ENCODE measurements around the gene POLR2E.

The POLR2E gene

GRCh38 chr19:1103132-1103707 lies 8.0 kb upstream of the POLR2E start:
- Histone ChIP-seq H3K4me3 (ENCODE audit: control insufficient read depth in 1 of 7, extremely low read depth in 1 of 7, insufficient read depth in 4 of 7, low read depth in 2 of 7, low read length in 6 of 7) (peak overlapping the region in 3 of 7 experiments; percentile 19 to 77 (median 28)), H3K27ac (ENCODE audit: insufficient read depth in 1 of 2, low read depth in 1 of 2, low read length in 2 of 2, poor library complexity in 1 of 2, severe bottlenecking in 2 of 2) (peak overlapping the region in 1 of 2 experiments; percentile 68), H3K27me3 (replicated peaks in 2 of 5; ENCODE audit: control insufficient read depth in 4 of 5, insufficient read depth in 5 of 5, low read length in 4 of 5) (no peaks in the 10 kb centered on the region), H3K4me1 (ENCODE audit: control extremely low read depth in 1 of 4, control insufficient read depth in 4 of 4, insufficient read depth in 4 of 4, low read length in 3 of 4) (peaks cover 4 to 56% (median 51%) of the 10 kb centered on the region in 4 experiments), H3K36me3 (ENCODE audit: control insufficient read depth in 4 of 4, insufficient read depth in 4 of 4, low read length in 3 of 4) (peaks cover 0 to 27% (median 14%) of the 10 kb centered on the region in 4 experiments), H3K9me3 (ENCODE audit: control extremely low read depth in 1 of 5, control insufficient read depth in 4 of 5, insufficient read depth in 2 of 5, low read depth in 1 of 5, low read length in 4 of 5) (no peaks in the 10 kb centered on the region)
- DNase-seq = no peak
- 63% methylated on average over 18 of the region's 20 CpGs for WGBS (ENCODE audit: insufficient coverage)
- CTCF ChIA-PET = interaction anchor here (0.8 to 1.4 kb wide), 3 partner anchors 17 to 40 kb away, joined by 3 to 4 read pairs (median 3); no protein-coding TSS in a partner anchor
- POLR2A ChIA-PET = interaction anchor here (0.6 kb wide), 1 partner anchor 22 kb away, joined by 3 read pairs; no protein-coding TSS in a partner anchor

GRCh38 chr19:1102407-1103131 lies 7.4 kb upstream of the POLR2E start:
- H3K27ac ChIP-seq (ENCODE audit: insufficient read depth in 1 of 2, low read depth in 1 of 2, low read length in 2 of 2, poor library complexity in 1 of 2, severe bottlenecking in 2 of 2) = no peak overlapping the region

DNA sequence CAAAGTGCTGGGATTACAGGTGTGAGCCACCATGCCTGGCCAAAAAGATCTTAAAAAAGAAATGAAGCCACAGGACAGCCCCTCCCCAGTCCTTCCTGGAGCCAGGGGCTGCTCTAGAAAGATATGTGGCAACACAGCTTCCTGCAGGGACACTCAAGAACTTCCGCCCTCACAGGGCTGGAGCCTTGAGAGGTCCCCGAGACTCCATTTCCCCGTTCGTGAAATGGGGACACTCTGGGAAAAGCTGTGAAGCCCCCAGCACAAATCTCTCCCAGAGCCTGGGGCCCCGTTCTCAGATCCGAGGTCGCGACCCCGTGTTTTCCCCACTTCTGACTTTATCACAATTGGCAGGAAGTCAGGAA lies 6.1 kb upstream of the POLR2E start:
- peak overlapping the region in 4 of 7 experiments; percentile 39 to 62 (median 50) for H3K4me3 ChIP-seq (ENCODE audit: control insufficient read depth in 1 of 7, extremely low read depth in 1 of 7, insufficient read depth in 4 of 7, low read depth in 2 of 7, low read length in 6 of 7)
- H3K4me1 ChIP-seq (ENCODE audit: control extremely low read depth in 1 of 4, control insufficient read depth in 4 of 4, insufficient read depth in 4 of 4, low read length in 3 of 4) = peaks cover 4 to 53% (median 50%) of the 10 kb centered on the region in 4 experiments
- 0% methylated on average over 9 of the region's 9 CpGs for WGBS (ENCODE audit: insufficient coverage)
- CTCF ChIA-PET = interaction anchor here (0.9 to 1.6 kb wide), 6 partner anchors 10 to 100 kb away, joined by 3 to 5 read pairs (median 3); no protein-coding TSS in a partner anchor
- peak overlapping the region; percentile 33 to 59 for H3K27ac ChIP-seq (ENCODE audit: insufficient read depth in 1 of 2, low read depth in 1 of 2, low read length in 2 of 2, poor library complexity in 1 of 2, severe bottlenecking in 2 of 2)
- DNase-seq = peak; percentile 70 to 88 (median 81)
- H3K36me3 ChIP-seq (ENCODE audit: control insufficient read depth in 4 of 4, insufficient read depth in 4 of 4, low read length in 3 of 4) = peaks cover 0 to 9% (median 3%) of the 10 kb centered on the region in 4 experiments
- POLR2A ChIA-PET = interaction anchor here (1.2 to 1.8 kb wide), 2 partner anchors 13 to 75 kb away, joined by 4 to 5 read pairs; partner anchors contain the start of gene CNN2
- no peaks in the 10 kb centered on the region for H3K27me3 ChIP-seq (replicated peaks in 2 of 5; ENCODE audit: control insufficient read depth in 4 of 5, insufficient read depth in 5 of 5, low read length in 4 of 5)
- H3K9me3 ChIP-seq (ENCODE audit: control extremely low read depth in 1 of 5, control insufficient read depth in 4 of 5, insufficient read depth in 2 of 5, low read depth in 1 of 5, low read length in 4 of 5) = no peaks in the 10 kb centered on the region

More at GRCh38 chr19:1102407-1103131, 7.4 kb upstream of the POLR2E start:
- Histone ChIP-seq H3K4me1 (ENCODE audit: control extremely low read depth in 1 of 4, control insufficient read depth in 4 of 4, insufficient read depth in 4 of 4, low read length in 3 of 4) (peaks cover 4 to 60% (median 51%) of the 10 kb centered on the region in 4 experiments), H3K4me3 (ENCODE audit: control insufficient read depth in 1 of 7, extremely low read depth in 1 of 7, insufficient read depth in 4 of 7, low read depth in 2 of 7, low read length in 6 of 7) (no peak overlapping the region), H3K36me3 (ENCODE audit: control insufficient read depth in 4 of 4, insufficient read depth in 4 of 4, low read length in 3 of 4) (peaks cover 0 to 22% (median 11%) of the 10 kb centered on the region in 4 experiments), H3K9me3 (ENCODE audit: control extremely low read depth in 1 of 5, control insufficient read depth in 4 of 5, insufficient read depth in 2 of 5, low read depth in 1 of 5, low read length in 4 of 5) (no peaks in the 10 kb centered on the region), H3K27me3 (replicated peaks in 2 of 5; ENCODE audit: control insufficient read depth in 4 of 5, insufficient read depth in 5 of 5, low read length in 4 of 5) (no peaks in the 10 kb centered on the region)
- peak in 2 of 3 donors; percentile 40 to 42 for DNase-seq
- POLR2A ChIA-PET = interaction anchor here (0.5 to 1.8 kb wide), 2 partner anchors 15 to 1317 kb away, joined by 3 to 4 read pairs; no protein-coding TSS in a partner anchor
- CTCF ChIA-PET = interaction anchor here (0.8 to 1.4 kb wide), 3 partner anchors 16 to 39 kb away, joined by 3 to 4 read pairs (median 3); no protein-coding TSS in a partner anchor
- 82% methylated on average over 9 of the region's 17 CpGs for WGBS (ENCODE audit: insufficient coverage)

GRCh38 chr19:1098177-1099051 lies 3.2 kb upstream of the POLR2E start:
- whole genome bisulfite sequencing (ENCODE audit: insufficient coverage) = 93% methylated on average over 10 of the region's 15 CpGs
- no peak overlapping the region for H3K4me3 ChIP-seq (ENCODE audit: control insufficient read depth in 1 of 7, extremely low read depth in 1 of 7, insufficient read depth in 4 of 7, low read depth in 2 of 7, low read length in 6 of 7)
- H3K27me3 ChIP-seq (replicated peaks in 2 of 5; ENCODE audit: control insufficient read depth in 4 of 5, insufficient read depth in 5 of 5, low read length in 4 of 5) = no peaks in the 10 kb centered on the region
- POLR2A ChIA-PET = no interaction called here
- no peak for DNase-seq
- H3K9me3 ChIP-seq (ENCODE audit: control extremely low read depth in 1 of 5, control insufficient read depth in 4 of 5, insufficient read depth in 2 of 5, low read depth in 1 of 5, low read length in 4 of 5) = no peaks in the 10 kb centered on the region
- H3K27ac ChIP-seq (ENCODE audit: insufficient read depth in 1 of 2, low read depth in 1 of 2, low read length in 2 of 2, poor library complexity in 1 of 2, severe bottlenecking in 2 of 2) = no peak overlapping the region
- H3K4me1 ChIP-seq (ENCODE audit: control extremely low read depth in 1 of 4, control insufficient read depth in 4 of 4, insufficient read depth in 4 of 4, low read length in 3 of 4) = peaks cover 4 to 58% (median 55%) of the 10 kb centered on the region in 4 experiments
- CTCF ChIA-PET = interaction anchor here (0.8 kb wide), 1 partner anchor 14 kb away, joined by 3 read pairs; no protein-coding TSS in a partner anchor
- peaks cover 0 to 7% (median 4%) of the 10 kb centered on the region in 4 experiments for H3K36me3 ChIP-seq (ENCODE audit: control insufficient read depth in 4 of 4, insufficient read depth in 4 of 4, low read length in 3 of 4)

DNA sequence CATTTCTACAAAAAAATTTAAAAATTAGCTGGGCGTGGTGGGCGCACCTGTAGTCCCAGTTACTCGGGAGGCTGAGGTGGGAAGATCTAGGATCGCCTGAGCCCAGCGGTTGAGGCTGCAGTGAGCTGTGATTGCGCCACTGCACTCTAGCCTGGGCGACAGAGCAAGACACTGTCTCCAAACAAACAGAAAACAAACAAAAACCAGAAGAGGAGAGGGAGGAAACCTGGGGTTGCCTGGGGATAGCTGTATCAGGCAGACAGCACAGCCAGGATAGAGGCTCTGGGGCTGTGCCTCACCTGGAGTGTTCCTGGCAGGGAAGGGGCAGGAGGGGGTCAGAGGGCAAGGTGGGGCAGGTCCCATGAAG lies 2.6 kb upstream of the POLR2E start:
- Histone ChIP-seq H3K9me3 (ENCODE audit: control extremely low read depth in 1 of 5, control insufficient read depth in 4 of 5, insufficient read depth in 2 of 5, low read depth in 1 of 5, low read length in 4 of 5) (no peaks in the 10 kb centered on the region), H3K27me3 (replicated peaks in 2 of 5; ENCODE audit: control insufficient read depth in 4 of 5, insufficient read depth in 5 of 5, low read length in 4 of 5) (no peaks in the 10 kb centered on the region), H3K4me1 (ENCODE audit: control extremely low read depth in 1 of 4, control insufficient read depth in 4 of 4, insufficient read depth in 4 of 4, low read length in 3 of 4) (peaks cover 4 to 53% (median 50%) of the 10 kb centered on the region in 4 experiments), H3K36me3 (ENCODE audit: control insufficient read depth in 4 of 4, insufficient read depth in 4 of 4, low read length in 3 of 4) (peaks cover 0 to 11% (median 6%) of the 10 kb centered on the region in 4 experiments), H3K4me3 (ENCODE audit: control insufficient read depth in 1 of 7, extremely low read depth in 1 of 7, insufficient read depth in 4 of 7, low read depth in 2 of 7, low read length in 6 of 7) (no peak overlapping the region), H3K27ac (ENCODE audit: insufficient read depth in 1 of 2, low read depth in 1 of 2, low read length in 2 of 2, poor library complexity in 1 of 2, severe bottlenecking in 2 of 2) (no peak overlapping the region)
- POLR2A ChIA-PET = no interaction called here
- CTCF ChIA-PET = interaction anchor here (0.8 kb wide), 1 partner anchor 13 kb away, joined by 3 read pairs; no protein-coding TSS in a partner anchor
- 100% methylated on average over 7 of the region's 7 CpGs for WGBS (ENCODE audit: insufficient coverage)
- DNase-seq = no peak

DNA sequence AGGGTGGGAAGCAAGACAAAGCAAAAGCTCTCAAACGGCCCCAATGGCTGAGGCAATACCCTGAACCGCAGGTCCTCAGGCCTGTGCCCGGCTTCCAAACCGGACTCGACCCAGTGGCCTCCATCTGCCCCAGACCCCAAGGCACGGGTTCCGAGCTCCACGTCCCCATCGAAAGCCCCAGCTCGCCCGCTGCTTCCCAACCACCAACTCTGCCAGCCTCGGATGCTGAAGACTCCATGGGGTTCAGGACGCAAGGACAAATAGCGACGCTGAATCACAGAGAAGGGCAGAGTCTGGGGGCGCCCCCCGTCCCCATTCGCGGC lies 559 bp downstream of the POLR2E start:
- Histone ChIP-seq H3K27ac (ENCODE audit: insufficient read depth in 1 of 2, low read depth in 1 of 2, low read length in 2 of 2, poor library complexity in 1 of 2, severe bottlenecking in 2 of 2) (peak overlapping the region; percentile 40 to 86), H3K9me3 (ENCODE audit: control extremely low read depth in 1 of 5, control insufficient read depth in 4 of 5, insufficient read depth in 2 of 5, low read depth in 1 of 5, low read length in 4 of 5) (no peaks in the 10 kb centered on the region), H3K4me1 (ENCODE audit: control extremely low read depth in 1 of 4, control insufficient read depth in 4 of 4, insufficient read depth in 4 of 4, low read length in 3 of 4) (peaks cover 0 to 35% (median 29%) of the 10 kb centered on the region in 4 experiments), H3K27me3 (replicated peaks in 2 of 5; ENCODE audit: control insufficient read depth in 4 of 5, insufficient read depth in 5 of 5, low read length in 4 of 5) (no peaks in the 10 kb centered on the region), H3K36me3 (ENCODE audit: control insufficient read depth in 4 of 4, insufficient read depth in 4 of 4, low read length in 3 of 4) (peaks cover 3 to 30% (median 20%) of the 10 kb centered on the region in 4 experiments), H3K4me3 (ENCODE audit: control insufficient read depth in 1 of 7, extremely low read depth in 1 of 7, insufficient read depth in 4 of 7, low read depth in 2 of 7, low read length in 6 of 7) (peak overlapping the region; percentile 67 to 93 (median 84))
- CTCF ChIA-PET = interaction anchor here (1.3 kb wide), 1 partner anchor 14 kb away, joined by 4 read pairs; no protein-coding TSS in a partner anchor
- POLR2A ChIA-PET = interaction anchor here (1.2 kb wide), 1 partner anchor 159 kb away, joined by 3 read pairs; no protein-coding TSS in a partner anchor
- DNase-seq = no peak
- 0% methylated on average over 18 of the region's 19 CpGs for WGBS (ENCODE audit: insufficient coverage)
